Endothelial cell of umbilical vein (primary cell): ENCODE results near the gene GPR151. TPM values are rescaled to one million over a fixed set of nuclear protein-coding genes. Genes with fewer than 3 reads are reported as not detected.

Experiments used
- BruUV-seq: library from RNA; stranded (reverse); fragments of 400-500 nt; replicated peaks from 2 replicates; lab custom pipeline; 2021; lab: Mats Ljungman, UMichigan
- CTCF ChIA-PET: fragments of 300-600, 350-600 bp; sonication (Branson Sonifier 250); formaldehyde crosslinking; loops from one replicate; lab custom pipeline; 2021; ENCODE audit warnings: antibody characterized with exemption, inconsistent platforms; lab: Charles Lee
- POLR2A ChIA-PET: fragments of 300-600, 350-600 bp; sonication (Branson Sonifier 250); formaldehyde crosslinking; loops from one replicate; lab custom pipeline; 2021; ENCODE audit warnings: antibody characterized with exemption, inconsistent platforms; lab: Charles Lee
- DNase-seq: peaks from one replicate; pipeline ENCODE4 v3.0.0-alpha.2; 2011; ENCODE audit warnings: low read depth, low spot score
- FAIRE-seq: peaks from 2 replicates; lab custom pipeline; 2011; peaks lifted over from hg19 to GRCh38; lab: Jason Lieb, UNC
- H2AFZ ChIP-seq: 2 replicates; pipeline ENCODE4 v1.6.0; 2012; ENCODE audit warnings: low read depth, low read length, control low read depth, inconsistent platforms
- H3K27ac ChIP-seq: 2 replicates; pipeline ENCODE4 v1.5.1; 2011; ENCODE audit warnings: low read depth, mild to moderate bottlenecking, control low read depth, low read length, moderate library complexity; ENCODE audit not compliant: insufficient read depth
- H3K27me3 ChIP-seq, 2 experiments: 2 replicates each; pipeline versions ENCODE4 v1.6.0 to v1.6.1; 2011; ENCODE audit warnings: low read length in 2 of 2, mixed read lengths in 1 of 2; ENCODE audit not compliant: control insufficient read depth in 2 of 2, insufficient read depth in 2 of 2
- H3K36me3 ChIP-seq, 2 experiments: 2 replicates in 1 of 2; 3 replicates in 1 of 2; pipeline ENCODE4 v1.5.1; 2011; ENCODE audit warnings: low read length in 2 of 2, mild to moderate bottlenecking in 1 of 2, moderate library complexity in 1 of 2; ENCODE audit not compliant: control insufficient read depth in 2 of 2, insufficient read depth in 2 of 2; ENCODE audit errors: extremely low read depth in 1 of 2
- H3K4me1 ChIP-seq: 3 replicates; pipeline ENCODE4 v1.5.1; 2011; ENCODE audit warnings: mild to moderate bottlenecking, low read length; ENCODE audit not compliant: control insufficient read depth, insufficient read depth; ENCODE audit errors: extremely low read depth
- H3K4me2 ChIP-seq: 2 replicates; pipeline ENCODE4 v1.6.1; 2011; ENCODE audit warnings: low read length, control low read depth, mixed read lengths; ENCODE audit not compliant: insufficient read depth
- H3K4me3 ChIP-seq, 3 experiments: fragments of 200-600 bp in 1 of 3; sonication (generic), shearing (Covaris generic) in 1 of 3; replicated peaks in 1 of 3; 2 replicates each; pipeline ENCODE4 v1.5.1; 2011 to 2016; ENCODE audit warnings: control low read depth in 3 of 3, low read length in 3 of 3, mild to moderate bottlenecking in 2 of 3, inconsistent platforms in 1 of 3, low read depth in 1 of 3, moderate library complexity in 1 of 3; ENCODE audit not compliant: insufficient read depth in 1 of 3
- H3K79me2 ChIP-seq: 2 replicates; pipeline ENCODE4 v1.6.0; 2012; ENCODE audit warnings: low read length, inconsistent platforms; ENCODE audit not compliant: control insufficient read depth, insufficient read depth
- H3K9ac ChIP-seq: replicated peaks from 2 replicates; pipeline ENCODE3; 2011; ENCODE audit warnings: low read length, control low read depth; ENCODE audit not compliant: insufficient read depth; ENCODE audit errors: extremely low read depth
- H3K9me1 ChIP-seq: replicated peaks from 3 replicates; pipeline ENCODE4 v1.6.0; 2011; ENCODE audit warnings: mild to moderate bottlenecking, low read length; ENCODE audit not compliant: control insufficient read depth, insufficient read depth; ENCODE audit errors: extremely low read depth
- H3K9me3 ChIP-seq: replicated peaks from 2 replicates; pipeline ENCODE4 v1.5.1; 2012; ENCODE audit warnings: low read length, inconsistent platforms; ENCODE audit not compliant: control insufficient read depth, insufficient read depth
- H4K20me1 ChIP-seq: replicated peaks from 2 replicates; pipeline ENCODE3; 2011; ENCODE audit warnings: mild to moderate bottlenecking, low read length; ENCODE audit not compliant: control insufficient read depth, insufficient read depth; ENCODE audit errors: extremely low read depth
- EZH2 ChIP-seq: IDR thresholded peaks from 2 replicates; pipeline ENCODE4 v1.6.1; 2012; ENCODE audit warnings: borderline replicate concordance, low read depth, mild to moderate bottlenecking, moderate library complexity, low read length, inconsistent platforms; ENCODE audit not compliant: severe bottlenecking
- FOS ChIP-seq: IDR thresholded peaks from 2 replicates; pipeline ENCODE4 v1.6.1; 2011; ENCODE audit warnings: mild to moderate bottlenecking, low read length, moderate library complexity, borderline replicate concordance; ENCODE audit not compliant: insufficient read depth
- GATA2 ChIP-seq: IDR thresholded peaks from 2 replicates; pipeline ENCODE4 v1.7.0; 2011; ENCODE audit warnings: low read depth, mild to moderate bottlenecking, moderate library complexity, mixed read lengths, low read length; ENCODE audit not compliant: insufficient read length, insufficient read depth
- JUN ChIP-seq: IDR thresholded peaks from 2 replicates; pipeline ENCODE4 v1.6.1; 2011; ENCODE audit warnings: borderline replicate concordance, low read depth; ENCODE audit not compliant: insufficient read length, insufficient read depth
- MYC ChIP-seq: IDR thresholded peaks from one replicate; pipeline ENCODE4 v1.6.1; 2011; ENCODE audit warnings: mild to moderate bottlenecking, low read depth, low read length
- POLR2A ChIP-seq: IDR thresholded peaks from 2 replicates; pipeline ENCODE4 v1.6.1; 2012; ENCODE audit warnings: low read depth, mild to moderate bottlenecking, control low read depth, low read length
- POLR2AphosphoS5 ChIP-seq: IDR thresholded peaks from 2 replicates; pipeline ENCODE4 v1.6.1; 2012; ENCODE audit warnings: low read depth, mild to moderate bottlenecking, control low read depth, low read length, moderate library complexity; ENCODE audit not compliant: insufficient read depth
- dilution Hi-C: fragments of 300-500 bp; cut with MboI; formaldehyde crosslinking; loops from one replicate; pipeline ENCODE4 v1.15.0; 2019; ENCODE audit warnings: low sequenced_read_pairs; ENCODE audit not compliant: extremely low pct_ligation_motif_present
- intact Hi-C: fragments of 100-400 bp; cut with micrococcal nuclease; formaldehyde crosslinking; loops from one replicate; pipeline ENCODE4 v1.10.0; 2022
- polyA plus RNA-seq, 4 experiments: library from polyadenylated mRNA; depleted of rRNA in 3 of 4; stranded (reverse) in 3 of 4; unstranded in 1 of 4; fragments of >200 nt; gene quantifications; 2 replicates each; pipeline versions ENCODE4 v1.2.1 to v1.2.3, GENCODE V29; 2011 to 2012; ENCODE audit warnings: missing spikeins in 1 of 4
- total RNA-seq: library from RNA; stranded (reverse); gene quantifications from 2 replicates; pipeline ENCODE4 v1.2.3, GENCODE V29; 2021
- TF ChIP-seq, protein P1 (sequence below): IDR thresholded peaks from 2 replicates; pipeline ENCODE4 v1.6.1; 2011; ENCODE audit not compliant: insufficient read depth, insufficient read length
- TF ChIP-seq, protein P2 (sequence below), 2 donors: IDR thresholded peaks; 1 replicate in 1 of 2; 2 replicates in 1 of 2; pipeline ENCODE4 v1.5.1; 2011; ENCODE audit warnings: low read length in 2 of 2, mild to moderate bottlenecking in 2 of 2, moderate library complexity in 2 of 2, control low read depth in 1 of 2, inconsistent platforms in 1 of 2, low read depth in 1 of 2; ENCODE audit not compliant: insufficient read depth in 1 of 2; ENCODE audit errors: extremely low read depth in 1 of 2

GPR151 gene
- total and polyA plus RNA-seq, 2 donors (not counting 3 experiments of a cell fraction or from before 2014, with no cell fraction given): 0.06 TPM; not detected in 1

GRCh38 chr5:146561711-146562110, 45.7 kb upstream of the GPR151 start:
- DNase-seq (no peak), FAIRE-seq (no peak)
- Histone ChIP-seq H3K4me3 (no peak overlapping the region), H3K79me2 (no peaks in the 10 kb centered on the region), H3K9me3 (no peaks in the 10 kb centered on the region), H2AFZ (no peak overlapping the region), H4K20me1 (no peaks in the 10 kb centered on the region), H3K4me1 (no peaks in the 10 kb centered on the region), H3K27ac (no peak overlapping the region), H3K9ac (no peak overlapping the region), H3K36me3 (no peaks in the 10 kb centered on the region), H3K9me1 (no peaks in the 10 kb centered on the region), H3K27me3 (peaks cover 0 to 3% of the 10 kb centered on the region in 2 experiments), H3K4me2 (no peak overlapping the region)
- no peak for TF ChIP-seq GATA2
- TF ChIP-seq POLR2A: no peak
- TF ChIP-seq FOS: no peak
- TF ChIP-seq POLR2AphosphoS5: no peak
- no peak for TF ChIP-seq EZH2
- TF ChIP-seq, protein P1, sequence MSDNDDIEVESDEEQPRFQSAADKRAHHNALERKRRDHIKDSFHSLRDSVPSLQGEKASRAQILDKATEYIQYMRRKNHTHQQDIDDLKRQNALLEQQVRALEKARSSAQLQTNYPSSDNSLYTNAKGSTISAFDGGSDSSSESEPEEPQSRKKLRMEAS: no peak
- TF ChIP-seq, protein P2, sequence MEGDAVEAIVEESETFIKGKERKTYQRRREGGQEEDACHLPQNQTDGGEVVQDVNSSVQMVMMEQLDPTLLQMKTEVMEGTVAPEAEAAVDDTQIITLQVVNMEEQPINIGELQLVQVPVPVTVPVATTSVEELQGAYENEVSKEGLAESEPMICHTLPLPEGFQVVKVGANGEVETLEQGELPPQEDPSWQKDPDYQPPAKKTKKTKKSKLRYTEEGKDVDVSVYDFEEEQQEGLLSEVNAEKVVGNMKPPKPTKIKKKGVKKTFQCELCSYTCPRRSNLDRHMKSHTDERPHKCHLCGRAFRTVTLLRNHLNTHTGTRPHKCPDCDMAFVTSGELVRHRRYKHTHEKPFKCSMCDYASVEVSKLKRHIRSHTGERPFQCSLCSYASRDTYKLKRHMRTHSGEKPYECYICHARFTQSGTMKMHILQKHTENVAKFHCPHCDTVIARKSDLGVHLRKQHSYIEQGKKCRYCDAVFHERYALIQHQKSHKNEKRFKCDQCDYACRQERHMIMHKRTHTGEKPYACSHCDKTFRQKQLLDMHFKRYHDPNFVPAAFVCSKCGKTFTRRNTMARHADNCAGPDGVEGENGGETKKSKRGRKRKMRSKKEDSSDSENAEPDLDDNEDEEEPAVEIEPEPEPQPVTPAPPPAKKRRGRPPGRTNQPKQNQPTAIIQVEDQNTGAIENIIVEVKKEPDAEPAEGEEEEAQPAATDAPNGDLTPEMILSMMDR (IDR thresholded peaks at IDR 0.05; ENCODE audit: extremely low read depth in 1 of 2, insufficient read depth in 1 of 2, low read depth in 1 of 2, low read length in 2 of 2): no peak
- no peak for TF ChIP-seq MYC
- no peak for TF ChIP-seq JUN
- ChIA-PET CTCF (interaction anchor here (2.6 kb wide), 1 partner anchor 627 kb away, joined by 8 read pairs; no protein-coding TSS in a partner anchor), POLR2A (no interaction called here)
- BruUV-seq: no TSS peak
- intact Hi-C loops (no loop called here), dilution Hi-C loops (no loop called here)
